HG02798 (cell line): Measurements from ENCODE around the gene CGAS.
"Not testable (repeated sequence)": the region's sequence is repeated elsewhere in the genome, so short reads cannot be mapped to it uniquely, and the experiment has no call there.

Source experiments
- ATAC-seq: cut with Tn5 transposase; IDR thresholded peaks from one replicate; pipeline ENCODE4 v1.9.1; 2021; ENCODE audit warnings: mild to moderate bottlenecking; ENCODE audit not compliant: unreplicated experiment, poor library complexity

Gene CGAS

DNA sequence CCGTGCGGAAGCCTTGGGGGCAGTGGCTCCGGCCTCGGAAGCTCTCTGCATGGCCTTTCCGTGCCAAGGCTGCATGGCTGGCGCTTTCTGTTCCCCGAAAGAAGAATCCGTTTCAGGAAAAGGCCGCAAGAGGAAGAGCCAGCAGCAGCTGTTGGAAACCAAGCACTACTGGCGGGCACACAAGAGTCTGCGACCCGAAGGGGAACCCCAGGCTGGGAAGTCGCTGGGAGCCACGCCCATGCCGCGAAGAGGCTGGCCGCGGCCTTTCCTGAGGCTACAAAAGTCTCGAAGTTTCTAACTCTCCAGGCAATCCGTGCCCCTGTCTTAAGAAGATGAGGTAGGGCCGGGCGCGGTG lies at the start of gene CGAS:
TSS of gene CGAS (minus strand) at position 191 of the 355 bp plus-strand sequence. CDS start at position 75, 116 bp downstream.
- ATAC-seq: peak; percentile 79

DNA sequence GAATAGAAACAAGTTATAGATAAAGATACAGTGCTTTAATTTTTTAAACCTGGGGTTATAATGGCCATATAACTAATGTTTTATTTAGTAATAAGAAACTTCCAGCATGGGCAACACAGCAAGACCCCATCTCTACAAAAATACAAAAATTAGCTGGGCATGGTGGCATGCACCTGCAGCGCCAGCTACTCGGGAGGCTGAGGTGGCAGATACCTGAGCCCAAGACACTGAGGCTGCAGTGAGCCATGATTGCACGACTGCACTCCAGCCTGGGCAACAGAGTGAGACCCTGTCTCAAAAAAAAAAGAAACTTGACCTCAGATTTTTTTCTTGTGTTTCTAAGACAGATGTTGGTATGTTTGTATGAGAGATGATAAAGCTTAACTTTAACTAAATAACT lies 45.8 kb upstream of the CGAS start:
- ATAC-seq: no peak

DNA sequence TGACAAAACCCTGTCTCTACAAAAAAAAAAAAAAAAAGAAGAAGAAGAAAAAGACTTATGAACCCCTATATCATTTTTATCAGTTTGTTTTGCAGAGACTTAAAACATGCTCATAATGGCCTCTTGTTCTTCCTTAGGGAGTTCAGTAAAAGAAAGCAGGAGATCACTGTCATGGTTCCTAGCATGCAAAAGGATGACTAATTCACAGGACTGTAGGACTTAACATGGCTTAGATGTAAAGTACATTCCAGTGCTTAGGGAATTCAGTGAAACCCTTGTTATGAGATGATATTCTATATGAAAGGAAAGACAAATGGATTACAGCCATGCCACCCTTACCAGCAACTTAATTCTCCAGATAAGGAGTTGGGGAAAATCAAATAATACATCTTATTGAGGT lies 39.3 kb upstream of the CGAS start:
- ATAC-seq: no peak

DNA sequence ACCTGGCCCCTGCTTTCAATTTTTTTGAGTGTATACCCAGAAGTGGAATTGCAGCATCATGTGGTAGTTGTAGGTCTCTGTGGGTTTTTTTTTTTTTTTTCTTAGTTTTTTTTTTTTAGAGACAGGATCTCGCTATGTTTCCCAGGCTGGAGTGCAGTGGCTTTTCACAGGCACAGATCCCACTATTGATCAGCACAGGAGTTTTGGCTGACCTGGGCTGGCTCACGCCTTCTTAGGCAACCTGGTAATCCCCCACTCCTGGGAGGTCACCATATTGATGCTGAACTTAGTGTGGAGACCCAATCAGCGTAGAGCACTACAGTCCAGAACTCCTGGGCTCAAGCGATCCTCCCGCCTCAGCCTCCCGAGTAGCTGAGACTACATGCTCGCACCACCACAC lies 35.4 kb upstream of the CGAS start:
- no peak for ATAC-seq

DNA sequence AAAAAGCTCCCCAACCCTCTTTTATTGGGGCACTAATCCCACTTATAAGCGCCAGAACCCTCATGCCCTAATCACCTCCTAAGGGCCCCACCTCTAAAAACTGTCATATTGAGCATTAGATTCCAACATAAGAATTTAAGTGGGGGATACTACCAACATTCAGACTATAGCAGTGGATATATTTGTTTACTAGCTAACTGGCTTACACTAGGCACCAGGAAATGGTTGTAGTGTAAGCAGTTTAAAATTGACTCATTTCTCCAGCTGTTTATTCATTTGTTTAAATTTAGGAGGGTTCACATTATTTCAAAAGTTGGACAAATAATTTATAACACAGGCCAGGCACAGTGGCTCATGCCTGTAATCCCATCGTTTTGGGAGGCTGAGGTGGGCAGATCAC lies 32.3 kb upstream of the CGAS start:
- no peak for ATAC-seq

DNA sequence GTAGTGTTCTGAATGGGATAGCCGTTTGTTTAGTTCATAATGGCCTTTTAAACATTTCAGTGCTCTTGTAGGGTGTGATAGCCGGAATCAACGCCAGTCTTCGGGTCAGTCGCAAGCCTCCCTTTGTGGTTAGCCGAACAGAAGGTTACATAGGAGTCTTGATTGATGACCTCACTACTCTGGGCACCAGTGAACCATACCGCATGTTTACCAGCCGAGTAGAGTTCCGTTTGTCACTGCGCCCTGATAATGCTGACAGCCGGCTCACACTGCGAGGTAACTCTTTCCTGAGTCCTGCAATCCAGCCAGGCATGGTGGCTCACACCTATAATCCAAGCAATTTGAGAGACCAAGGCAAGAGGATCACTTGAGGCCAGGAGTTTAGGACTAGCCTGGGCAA lies 29.9 kb upstream of the CGAS start:
- ATAC-seq: no peak

DNA sequence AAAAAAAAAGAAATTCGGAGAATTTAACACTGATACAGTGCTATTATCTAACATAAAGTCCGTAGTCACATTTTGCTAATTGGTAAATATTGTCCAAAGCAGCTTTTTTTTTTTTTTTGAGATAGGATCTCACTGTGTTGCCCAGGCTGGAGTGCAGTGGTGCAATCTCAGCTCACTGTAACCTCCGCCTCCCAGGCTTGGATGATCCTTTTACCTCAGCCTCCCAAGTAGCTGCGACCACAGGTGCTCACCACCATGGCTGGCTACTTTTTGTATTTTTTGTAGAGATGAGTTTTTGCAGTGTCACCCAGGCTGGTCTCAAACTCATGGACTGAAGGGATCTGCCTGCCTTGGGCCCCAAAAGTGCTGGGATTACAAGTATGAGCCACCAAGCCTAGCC lies 25.3 kb upstream of the CGAS start:
- ATAC-seq: no peak

DNA sequence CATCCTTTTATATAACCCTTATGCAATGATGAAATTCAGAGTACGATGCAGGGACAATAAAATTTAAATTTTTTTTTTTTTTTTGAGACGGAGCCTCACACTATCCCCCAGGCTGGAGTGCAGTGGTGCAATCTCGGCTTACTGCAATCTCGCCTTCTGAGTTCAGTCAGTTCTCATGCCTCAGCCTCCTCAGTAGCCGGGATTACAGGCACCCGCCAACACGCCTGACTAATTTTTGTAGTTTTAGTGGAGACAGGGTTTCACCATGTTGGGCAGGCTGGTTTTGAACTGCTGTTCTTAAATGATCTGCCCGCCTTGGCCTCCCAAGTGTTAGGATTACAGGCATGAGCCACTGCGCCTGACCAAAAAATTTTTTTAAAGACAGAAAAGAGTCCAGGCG lies 24.6 kb upstream of the CGAS start:
- no peak for ATAC-seq

DNA sequence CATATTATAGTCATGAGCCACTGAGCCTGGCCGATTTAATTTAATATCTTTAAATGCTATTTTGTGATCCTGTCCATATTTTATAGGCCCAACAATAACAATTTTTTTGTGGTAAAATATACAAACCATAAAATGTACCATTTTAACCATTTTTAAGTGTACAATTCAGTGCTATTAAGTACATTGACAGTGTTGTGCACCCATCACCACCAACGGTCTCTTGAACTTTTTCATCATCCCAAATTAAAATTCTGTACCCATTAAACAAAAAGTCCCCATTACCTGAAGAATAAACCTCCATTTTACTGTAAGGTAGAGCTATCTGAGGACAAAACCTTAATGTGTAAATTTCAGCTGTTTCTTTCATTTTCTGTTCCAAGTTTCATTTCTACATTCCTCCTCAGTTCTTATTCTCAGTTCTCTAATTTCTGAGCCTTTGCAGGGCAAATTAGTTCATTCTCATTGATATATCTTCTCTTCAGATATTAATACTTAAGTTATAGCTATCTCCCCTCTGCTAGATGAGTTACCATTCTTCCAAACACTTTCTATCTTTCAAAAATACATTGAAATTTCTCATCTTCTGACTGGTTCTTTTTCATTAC lies 19.7 kb upstream of the CGAS start:
- ATAC-seq: peak; percentile 94

DNA sequence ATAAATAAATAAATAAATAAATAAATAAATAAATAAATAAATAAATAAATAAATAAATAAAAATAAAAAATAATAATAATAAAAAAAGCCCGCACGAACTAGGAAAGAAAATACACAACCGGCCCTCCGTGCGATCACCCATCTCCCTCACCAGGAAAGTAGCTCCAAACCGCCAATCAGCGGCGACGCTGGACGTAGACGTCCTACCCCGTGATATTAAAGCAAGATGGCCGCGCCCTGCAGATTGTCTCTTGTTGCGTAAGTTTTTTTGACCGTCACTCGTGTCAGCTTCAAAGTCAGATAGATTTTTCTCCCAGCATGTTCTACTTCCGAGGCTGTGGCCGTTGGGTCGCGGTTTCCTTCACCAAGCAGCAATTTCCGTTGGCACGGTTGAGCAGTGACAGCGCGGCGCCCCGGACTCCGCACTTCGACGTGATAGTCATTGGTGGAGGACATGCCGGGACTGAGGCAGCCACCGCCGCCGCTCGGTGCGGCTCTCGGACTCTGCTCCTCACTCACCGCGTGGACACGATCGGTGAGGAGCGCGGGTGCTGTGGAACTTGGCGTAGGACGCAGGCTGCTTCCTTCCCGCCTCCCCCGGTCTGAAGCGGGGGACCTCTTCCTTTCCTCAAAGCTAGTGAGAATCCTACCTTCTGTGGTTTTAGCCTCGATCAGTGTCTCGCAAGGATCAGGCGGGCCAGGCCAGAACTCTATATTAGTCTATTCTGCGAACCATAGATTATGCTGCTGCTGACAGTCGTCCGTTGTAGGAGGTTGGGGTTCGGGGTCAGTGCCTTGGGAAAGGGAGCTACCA lies 9.6 kb upstream of the CGAS start, which contains the start of gene MTO1:
TSS of gene MTO1 (plus strand) at position 201 of the 814 bp plus-strand sequence. CDS start at position 319, 118 bp downstream.
- ATAC-seq: peak; percentile 95

DNA sequence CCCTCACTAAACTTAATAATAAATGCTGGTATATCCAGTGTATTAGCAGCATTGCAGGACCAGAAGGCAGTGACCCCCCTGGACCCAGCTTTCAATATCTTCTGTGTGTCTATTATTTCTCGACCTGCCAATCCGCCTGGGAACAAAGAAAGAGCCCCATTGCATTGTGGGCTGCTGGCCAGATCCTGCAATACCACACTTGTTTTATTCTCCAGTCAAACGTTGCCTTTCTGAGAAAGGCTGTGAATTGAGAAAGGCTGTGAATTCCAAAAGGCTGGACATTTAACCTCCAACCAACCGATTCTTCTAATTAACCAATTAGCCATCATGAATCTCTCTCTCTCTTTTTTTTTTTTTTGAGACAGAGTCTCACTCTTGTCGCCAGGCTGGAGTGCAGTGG lies 8.0 kb upstream of the CGAS start:
- ATAC-seq: no peak

DNA sequence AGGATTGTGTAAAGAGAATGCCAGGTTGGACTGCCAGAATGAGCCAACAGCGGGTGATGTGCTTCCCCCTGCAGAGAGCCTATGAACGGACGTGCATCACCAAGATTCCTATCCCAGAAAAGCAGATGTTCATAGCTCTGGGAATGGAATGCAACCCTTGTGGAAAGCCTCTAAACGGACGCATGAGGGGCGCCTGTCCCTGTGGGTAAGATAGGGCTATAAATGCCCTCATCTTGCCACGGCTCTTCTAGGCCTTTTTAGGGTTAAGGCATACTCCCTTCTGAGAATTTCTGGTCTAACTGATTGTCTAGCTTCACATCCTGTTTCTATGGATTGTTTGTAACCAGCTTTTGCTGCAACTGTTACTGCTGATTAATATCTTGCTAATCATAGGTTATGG lies 7.4 kb upstream of the CGAS start:
- ATAC-seq: not testable (repeated sequence)

DNA sequence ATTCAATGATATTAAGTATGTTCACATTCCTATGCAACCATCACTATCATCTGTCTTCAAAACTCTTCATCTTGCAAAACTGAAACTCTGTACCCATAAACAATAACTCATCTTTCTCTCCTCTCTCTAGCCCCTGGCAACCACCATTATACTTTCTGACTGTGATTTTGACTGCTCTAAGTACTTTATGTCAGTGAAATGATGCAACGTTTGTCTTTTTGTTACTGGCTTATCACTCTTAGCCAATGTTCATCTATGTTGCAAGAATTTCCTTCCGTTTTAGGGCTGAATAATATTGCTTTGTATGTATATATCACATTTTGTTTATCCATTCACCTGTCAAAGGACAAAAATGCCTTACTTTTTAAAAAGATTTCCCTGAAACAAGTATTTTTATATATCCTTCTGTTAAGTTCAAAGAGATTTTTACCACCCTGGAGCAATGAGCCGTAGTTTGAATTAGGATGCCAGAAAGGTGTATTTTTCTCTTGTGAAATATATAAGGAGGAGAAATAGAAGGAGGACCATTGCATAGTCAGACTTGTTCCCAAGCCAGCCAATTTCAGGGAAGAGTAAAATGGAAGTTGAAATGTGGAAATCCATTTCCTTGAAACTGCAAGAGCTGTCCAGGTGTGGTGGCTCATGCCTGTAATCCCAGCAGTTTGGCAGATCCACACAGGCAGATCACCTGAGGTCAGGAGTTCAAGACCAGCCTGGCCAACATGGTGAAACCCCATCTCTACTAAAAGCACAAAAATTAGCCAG lies 4.0 kb upstream of the CGAS start:
- ATAC-seq: no peak

DNA sequence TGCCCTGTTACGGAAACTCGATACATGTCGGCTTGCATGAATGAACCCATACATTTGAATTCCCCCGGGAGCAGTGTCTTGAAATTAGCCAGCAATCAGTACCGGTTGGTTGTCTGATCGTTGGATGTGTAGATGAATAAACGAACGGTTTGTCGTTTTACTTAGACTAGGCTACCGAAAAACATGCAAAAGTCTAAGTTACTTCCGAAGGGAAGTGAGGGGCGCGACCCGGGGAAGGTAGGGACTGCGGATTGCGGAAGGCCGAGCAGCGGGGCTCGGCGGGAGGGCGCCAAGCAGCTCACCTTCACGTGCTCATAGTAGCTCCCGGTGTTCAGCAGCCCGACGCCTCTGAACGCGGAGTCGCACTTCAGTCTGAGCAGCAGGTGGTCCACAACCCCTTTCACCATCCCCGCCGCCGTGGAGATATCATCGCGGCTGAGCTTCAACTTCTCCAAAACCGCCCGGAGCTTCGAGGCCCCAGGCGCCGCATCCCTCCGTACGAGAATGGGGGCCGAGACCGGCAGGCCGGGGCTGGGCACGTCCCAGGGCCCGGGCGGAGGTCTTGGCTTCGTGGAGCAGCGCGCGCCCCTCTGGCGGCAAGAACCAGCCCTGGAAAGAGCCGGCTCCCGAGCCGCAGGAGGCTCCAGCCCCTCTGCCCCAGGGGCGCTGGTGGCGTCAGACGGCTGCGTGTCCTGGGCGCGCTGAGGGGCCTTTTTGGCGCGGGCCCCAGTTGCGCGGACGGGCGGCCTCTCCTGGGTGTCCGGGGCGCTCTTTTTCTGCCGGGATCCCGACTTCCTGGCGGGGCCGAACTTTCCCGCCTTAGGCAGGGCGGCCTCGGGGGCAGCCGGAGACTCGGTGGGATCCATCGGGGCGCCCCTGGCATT lies 632 bp downstream of the CGAS start:
- peak; percentile 63 for ATAC-seq

DNA sequence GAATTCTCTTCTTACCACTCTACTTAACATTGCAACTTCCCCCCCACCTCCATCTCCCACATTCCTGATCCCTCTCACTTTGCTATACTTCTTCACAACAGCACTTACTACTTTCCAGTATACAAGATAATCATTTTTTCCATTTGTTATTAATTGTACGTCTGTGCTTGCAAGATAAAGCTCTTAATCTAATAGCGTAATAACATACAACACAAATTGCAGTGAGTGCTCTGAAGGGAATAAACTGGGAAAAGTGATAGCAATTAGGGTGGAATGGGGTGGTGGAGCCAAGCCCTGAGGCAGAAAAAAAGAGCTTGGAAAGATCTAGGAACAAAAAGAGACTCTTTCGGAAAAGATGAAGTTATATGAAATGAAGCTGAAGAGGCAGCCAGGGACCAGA lies 8.5 kb downstream of the CGAS start:
- no peak for ATAC-seq

DNA sequence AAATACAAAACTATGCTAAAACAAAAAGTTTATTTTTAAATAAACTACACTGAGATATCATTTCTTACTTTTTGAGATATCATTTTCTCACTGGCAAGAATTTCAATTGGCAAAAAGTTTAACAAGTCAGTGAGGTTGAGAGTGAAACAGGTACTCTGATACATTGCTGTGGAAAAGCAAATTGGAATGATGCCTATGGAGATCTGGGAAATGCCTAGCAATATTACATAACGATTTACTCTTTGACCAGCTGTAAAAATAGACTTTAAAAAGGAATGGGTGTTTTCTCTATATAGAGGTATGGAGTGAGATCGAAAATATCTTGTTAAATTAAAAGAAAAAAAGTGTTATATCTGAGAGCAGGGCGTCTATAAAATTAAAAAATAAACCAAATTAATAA lies 16.9 kb downstream of the CGAS start:
- no peak for ATAC-seq

DNA sequence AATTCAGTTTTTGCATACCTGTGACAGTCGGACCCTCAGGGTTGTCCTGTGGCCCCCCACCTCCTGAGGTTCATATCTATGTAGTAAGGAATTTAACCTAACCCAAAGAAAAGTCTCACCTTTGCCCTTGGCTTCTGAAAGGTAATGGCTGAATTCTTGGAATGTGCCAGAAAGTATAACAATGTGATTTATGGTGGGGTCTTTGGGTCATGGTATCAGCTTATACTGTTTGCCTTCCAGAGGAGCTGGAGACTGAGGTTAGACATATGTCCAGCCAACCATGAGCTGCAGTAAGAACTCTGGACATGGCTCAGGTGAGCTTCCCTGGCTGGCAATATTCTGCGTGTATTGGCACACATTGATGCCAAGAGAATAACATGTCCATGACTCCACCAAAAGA lies 30.6 kb downstream of the CGAS start:
- no peak for ATAC-seq

DNA sequence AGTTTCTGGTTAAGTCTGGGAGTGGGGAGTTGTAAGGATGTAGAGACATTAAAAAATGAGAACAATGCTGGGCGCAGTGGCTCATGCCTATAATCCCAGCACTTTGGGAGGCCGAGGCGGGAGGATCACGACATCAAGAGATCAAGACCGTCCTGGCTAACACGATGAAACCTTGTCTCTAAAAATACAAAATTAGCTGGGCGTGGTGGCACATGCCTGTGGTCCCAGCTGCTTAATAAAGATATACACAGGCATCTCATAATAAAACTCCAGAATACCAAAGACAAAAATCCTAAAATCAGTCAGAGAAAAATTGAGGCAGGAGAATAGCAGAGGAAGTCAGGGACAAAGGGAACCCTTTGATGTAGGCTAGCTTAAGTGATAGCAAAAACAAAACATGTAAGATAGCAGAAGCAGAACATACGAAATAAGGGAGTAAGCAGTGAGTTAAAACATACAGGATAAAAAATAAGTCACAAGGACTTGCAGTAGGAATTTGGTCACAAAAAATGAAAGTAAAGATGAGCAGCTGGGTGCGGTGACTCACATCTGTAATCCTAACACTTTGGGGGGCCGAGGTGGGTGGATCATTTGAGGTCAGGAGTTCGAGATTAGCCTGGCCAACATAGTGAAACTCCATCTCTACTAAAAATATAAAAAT lies 33.9 kb downstream of the CGAS start:
- no peak for ATAC-seq

DNA sequence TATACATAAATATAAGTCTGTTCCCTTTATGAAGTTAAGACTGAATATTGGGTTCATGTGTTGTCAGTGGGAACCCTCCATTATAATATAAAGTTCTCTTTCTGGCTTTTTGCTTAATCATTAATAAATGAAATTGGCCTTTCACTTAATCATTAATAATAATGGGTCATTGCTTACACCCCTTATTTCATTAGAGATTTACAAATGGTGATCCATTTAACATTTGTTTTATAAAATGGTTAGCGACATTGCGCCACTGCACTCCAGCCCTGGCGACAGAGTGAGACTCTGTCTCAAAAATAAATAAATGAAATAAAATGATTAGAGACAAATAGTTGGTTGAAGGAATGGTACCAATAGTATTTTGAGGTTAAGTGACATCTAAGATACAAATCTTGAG lies 39.0 kb downstream of the CGAS start:
- no peak for ATAC-seq

DNA sequence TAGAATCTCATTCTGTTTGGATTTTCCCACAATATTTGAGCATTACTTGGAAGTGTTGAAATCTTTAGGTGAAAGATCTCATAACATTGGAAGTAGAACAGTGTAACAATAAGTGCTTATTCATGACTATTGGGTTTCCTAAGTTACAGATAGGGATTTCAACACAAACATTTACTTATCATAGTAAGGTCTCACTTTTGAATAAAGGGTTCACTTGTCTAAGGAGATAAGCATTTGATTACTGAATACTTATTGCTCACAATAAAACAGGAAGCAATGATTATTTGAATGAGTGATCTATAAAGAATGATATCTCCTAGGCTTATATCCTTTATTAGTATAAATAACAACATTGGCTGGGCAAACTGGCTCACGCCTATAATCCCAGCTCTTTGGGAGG lies 42.7 kb downstream of the CGAS start:
- ATAC-seq: no peak
